Posterior vena cava (tissue), 2 donors: ENCODE data around the gene GJB2. TPM values are rescaled to one million over a fixed set of nuclear protein-coding genes. Genes with fewer than 3 reads are reported as not detected.

Source experiments
- DNase-seq: peaks from one replicate; pipeline ENCODE4 v3.0.0-alpha.2; 2020; ENCODE audit warnings: low spot score
- intact Hi-C, 2 donors: fragments of 100-400 bp; cut with DNase I; formaldehyde crosslinking; loops; one replicate each; pipeline versions ENCODE4 v1.14.1 to v1.14.2; 2022 to 2023
- total RNA-seq, 2 donors: library from RNA; stranded (reverse); fragmentation: NEBNext Ultra II Directional; extraction: Animal tissue kit (Norgen Biotek cat#: 25700); gene quantifications; one replicate each; pipeline ENCODE4 v1.2.1, GENCODE V29; 2021
- donor health status: DM: yes; HTN: yes; CAD: no.
- donor health status: DM: yes; HTN: yes; CAD: no.

GJB2 gene
- total RNA-seq, 2 donors from 2014 or later, result 0.14 to 0.32 TPM

- intact Hi-C loops, result no loop called here
Measured at GRCh38 chr13:20193907-20194631, 1.3 kb upstream of the GJB2 start.

GRCh38 chr13:20193162-20193906, 596 bp upstream of the GJB2 start:
- intact Hi-C loops, result no loop called here
- no peak for DNase-seq

More at GRCh38 chr13:20193907-20194631, 1.3 kb upstream of the GJB2 start:
- no peak for DNase-seq

GRCh38 chr13:20192158-20192835, 441 bp downstream of the GJB2 start:
- intact Hi-C loops, result no loop called here
- no peak for DNase-seq

GRCh38 chr13:20191311-20192157, 1.2 kb downstream of the GJB2 start:
- intact Hi-C loops, result no loop called here
- no peak for DNase-seq

- intact Hi-C loops, result no loop called here
Measured at GRCh38 chr13:20190481-20191310, 2.0 kb downstream of the GJB2 start.

GRCh38 chr13:20190076-20190475, 2.7 kb downstream of the GJB2 start:
- intact Hi-C loops, result no loop called here
- DNase-seq, result no peak

More at GRCh38 chr13:20190481-20191310, 2.0 kb downstream of the GJB2 start:
- DNase-seq, result no peak

GRCh38 chr13:20188667-20189553, 3.8 kb downstream of the GJB2 start:
- peak; percentile 81 for DNase-seq
- intact Hi-C loops, result no loop called here

GRCh38 chr13:20186771-20187170, 6.0 kb downstream of the GJB2 start:
- intact Hi-C loops, result no loop called here
- DNase-seq, result no peak

GRCh38 chr13:20185366-20186056, 7.2 kb downstream of the GJB2 start:
- intact Hi-C loops, result no loop called here
- DNase-seq, result no peak

- intact Hi-C loops, result no loop called here
- DNase-seq, result no peak
Measured at GRCh38 chr13:20182231-20182846, 10.4 kb downstream of the GJB2 start.

- intact Hi-C loops, result no loop called here
- DNase-seq, result no peak
Measured at GRCh38 chr13:20181188-20181587, 11.6 kb downstream of the GJB2 start.

- no peak for DNase-seq
- intact Hi-C loops, result no loop called here
Measured at GRCh38 chr13:20178156-20178555, 14.6 kb downstream of the GJB2 start.

- DNase-seq, result no peak
- intact Hi-C loops, result no loop called here
Measured at GRCh38 chr13:20177049-20177831, 15.5 kb downstream of the GJB2 start.

- no peak for DNase-seq
- intact Hi-C loops, result no loop called here
Measured at GRCh38 chr13:20175907-20176652, 16.7 kb downstream of the GJB2 start.

- no peak for DNase-seq
- intact Hi-C loops, result no loop called here
Measured at GRCh38 chr13:20175406-20175794, 17.3 kb downstream of the GJB2 start.
